Measurements from ENCODE around the gene FXR2.

- TF ChIP-seq POLR2A (IDR thresholded peaks at IDR 0.05; ENCODE audit: low read length) (no peak), GATA1 (IDR thresholded peaks at IDR 0.05; ENCODE audit: low read depth, low read length) (no peak)
Observed at GRCh38 chr17:7655541-7655840, 40.8 kb upstream of the FXR2 start.

All from erythroblast (primary cell).